Measurements from ENCODE around the gene RPS3.
"Not testable (repeated sequence)": the region's sequence is repeated elsewhere in the genome, so short reads cannot be mapped to it uniquely, and the experiment has no call there.

RPS3 gene

GRCh38 chr11:75374646-75375045 lies 24.7 kb upstream of the RPS3 start (continued):
- TF ChIP-seq ZC3H10 (CRISPR knock-in tag; IDR thresholded peaks at IDR 0.05) (no peak), ZNF70 (CRISPR knock-in tag; IDR thresholded peaks at IDR 0.05) (no peak), CSDC2 (CRISPR knock-in tag; IDR thresholded peaks at IDR 0.05) (no peak), OSR1 (CRISPR knock-in tag; IDR thresholded peaks at IDR 0.05) (no peak), RARB (CRISPR knock-in tag; IDR thresholded peaks at IDR 0.05) (no peak), ZFP3 (CRISPR knock-in tag; IDR thresholded peaks at IDR 0.05) (no peak), BACH2 (CRISPR knock-in tag; IDR thresholded peaks at IDR 0.05; ENCODE audit: borderline replicate concordance) (no peak)
- TF ChIP-seq, protein P1, sequence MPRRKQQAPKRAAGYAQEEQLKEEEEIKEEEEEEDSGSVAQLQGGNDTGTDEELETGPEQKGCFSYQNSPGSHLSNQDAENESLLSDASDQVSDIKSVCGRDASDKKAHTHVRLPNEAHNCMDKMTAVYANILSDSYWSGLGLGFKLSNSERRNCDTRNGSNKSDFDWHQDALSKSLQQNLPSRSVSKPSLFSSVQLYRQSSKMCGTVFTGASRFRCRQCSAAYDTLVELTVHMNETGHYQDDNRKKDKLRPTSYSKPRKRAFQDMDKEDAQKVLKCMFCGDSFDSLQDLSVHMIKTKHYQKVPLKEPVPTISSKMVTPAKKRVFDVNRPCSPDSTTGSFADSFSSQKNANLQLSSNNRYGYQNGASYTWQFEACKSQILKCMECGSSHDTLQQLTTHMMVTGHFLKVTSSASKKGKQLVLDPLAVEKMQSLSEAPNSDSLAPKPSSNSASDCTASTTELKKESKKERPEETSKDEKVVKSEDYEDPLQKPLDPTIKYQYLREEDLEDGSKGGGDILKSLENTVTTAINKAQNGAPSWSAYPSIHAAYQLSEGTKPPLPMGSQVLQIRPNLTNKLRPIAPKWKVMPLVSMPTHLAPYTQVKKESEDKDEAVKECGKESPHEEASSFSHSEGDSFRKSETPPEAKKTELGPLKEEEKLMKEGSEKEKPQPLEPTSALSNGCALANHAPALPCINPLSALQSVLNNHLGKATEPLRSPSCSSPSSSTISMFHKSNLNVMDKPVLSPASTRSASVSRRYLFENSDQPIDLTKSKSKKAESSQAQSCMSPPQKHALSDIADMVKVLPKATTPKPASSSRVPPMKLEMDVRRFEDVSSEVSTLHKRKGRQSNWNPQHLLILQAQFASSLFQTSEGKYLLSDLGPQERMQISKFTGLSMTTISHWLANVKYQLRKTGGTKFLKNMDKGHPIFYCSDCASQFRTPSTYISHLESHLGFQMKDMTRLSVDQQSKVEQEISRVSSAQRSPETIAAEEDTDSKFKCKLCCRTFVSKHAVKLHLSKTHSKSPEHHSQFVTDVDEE (CRISPR knock-in tag; IDR thresholded peaks at IDR 0.05), result no peak

GRCh38 chr11:75375626-75376025 lies 23.7 kb upstream of the RPS3 start:
- TF ChIP-seq ARNTL (CRISPR knock-in tag; IDR thresholded peaks at IDR 0.05; ENCODE audit: borderline replicate concordance, low read depth), result no peak
- TF ChIP-seq, protein P2, sequence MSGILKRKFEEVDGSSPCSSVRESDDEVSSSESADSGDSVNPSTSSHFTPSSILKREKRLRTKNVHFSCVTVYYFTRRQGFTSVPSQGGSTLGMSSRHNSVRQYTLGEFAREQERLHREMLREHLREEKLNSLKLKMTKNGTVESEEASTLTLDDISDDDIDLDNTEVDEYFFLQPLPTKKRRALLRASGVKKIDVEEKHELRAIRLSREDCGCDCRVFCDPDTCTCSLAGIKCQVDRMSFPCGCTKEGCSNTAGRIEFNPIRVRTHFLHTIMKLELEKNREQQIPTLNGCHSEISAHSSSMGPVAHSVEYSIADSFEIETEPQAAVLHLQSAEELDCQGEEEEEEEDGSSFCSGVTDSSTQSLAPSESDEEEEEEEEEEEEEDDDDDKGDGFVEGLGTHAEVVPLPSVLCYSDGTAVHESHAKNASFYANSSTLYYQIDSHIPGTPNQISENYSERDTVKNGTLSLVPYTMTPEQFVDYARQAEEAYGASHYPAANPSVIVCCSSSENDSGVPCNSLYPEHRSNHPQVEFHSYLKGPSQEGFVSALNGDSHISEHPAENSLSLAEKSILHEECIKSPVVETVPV (CRISPR knock-in tag; IDR thresholded peaks at IDR 0.05), result no peak
- TF ChIP-seq, protein P1 (CRISPR knock-in tag; IDR thresholded peaks at IDR 0.05), result no peak
- TF ChIP-seq ESRRG (CRISPR knock-in tag; IDR thresholded peaks at IDR 0.05), result no peak
- no peak for TF ChIP-seq CSDC2 (CRISPR knock-in tag; IDR thresholded peaks at IDR 0.05)
- TF ChIP-seq TCF4 (CRISPR knock-in tag; IDR thresholded peaks at IDR 0.05; ENCODE audit: borderline replicate concordance), result no peak
- no peak for TF ChIP-seq ISL1 (CRISPR knock-in tag; IDR thresholded peaks at IDR 0.05)
- no peak for TF ChIP-seq RARB (CRISPR knock-in tag; IDR thresholded peaks at IDR 0.05)
- TF ChIP-seq, protein P3, sequence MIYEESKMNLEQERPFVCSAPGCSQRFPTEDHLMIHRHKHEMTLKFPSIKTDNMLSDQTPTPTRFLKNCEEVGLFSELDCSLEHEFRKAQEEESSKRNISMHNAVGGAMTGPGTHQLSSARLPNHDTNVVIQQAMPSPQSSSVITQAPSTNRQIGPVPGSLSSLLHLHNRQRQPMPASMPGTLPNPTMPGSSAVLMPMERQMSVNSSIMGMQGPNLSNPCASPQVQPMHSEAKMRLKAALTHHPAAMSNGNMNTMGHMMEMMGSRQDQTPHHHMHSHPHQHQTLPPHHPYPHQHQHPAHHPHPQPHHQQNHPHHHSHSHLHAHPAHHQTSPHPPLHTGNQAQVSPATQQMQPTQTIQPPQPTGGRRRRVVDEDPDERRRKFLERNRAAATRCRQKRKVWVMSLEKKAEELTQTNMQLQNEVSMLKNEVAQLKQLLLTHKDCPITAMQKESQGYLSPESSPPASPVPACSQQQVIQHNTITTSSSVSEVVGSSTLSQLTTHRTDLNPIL (CRISPR knock-in tag; IDR thresholded peaks at IDR 0.05; ENCODE audit: low read depth), result no peak
- TF ChIP-seq TOX (CRISPR knock-in tag; IDR thresholded peaks at IDR 0.05; ENCODE audit: borderline replicate concordance), result no peak
- TF ChIP-seq ZNF565 (CRISPR knock-in tag; conservative IDR thresholded peaks at IDR 0.05; ENCODE audit: low read depth), result no peak
- TF ChIP-seq ZNF70 (CRISPR knock-in tag; IDR thresholded peaks at IDR 0.05), result no peak
- TF ChIP-seq ZFP30 (CRISPR knock-in tag; IDR thresholded peaks at IDR 0.05), result no peak
- no peak for ATAC-seq

- TF ChIP-seq CSDC2 (CRISPR knock-in tag; IDR thresholded peaks at IDR 0.05), result no peak
- no peak for TF ChIP-seq ZFP3 (CRISPR knock-in tag; IDR thresholded peaks at IDR 0.05)
- ATAC-seq, result peak; percentile 34; the same call in 1 of the 3 replicates
These were observed 23.1 kb upstream of the RPS3 start for GRCh38 chr11:75376175-75376574.

DNA sequence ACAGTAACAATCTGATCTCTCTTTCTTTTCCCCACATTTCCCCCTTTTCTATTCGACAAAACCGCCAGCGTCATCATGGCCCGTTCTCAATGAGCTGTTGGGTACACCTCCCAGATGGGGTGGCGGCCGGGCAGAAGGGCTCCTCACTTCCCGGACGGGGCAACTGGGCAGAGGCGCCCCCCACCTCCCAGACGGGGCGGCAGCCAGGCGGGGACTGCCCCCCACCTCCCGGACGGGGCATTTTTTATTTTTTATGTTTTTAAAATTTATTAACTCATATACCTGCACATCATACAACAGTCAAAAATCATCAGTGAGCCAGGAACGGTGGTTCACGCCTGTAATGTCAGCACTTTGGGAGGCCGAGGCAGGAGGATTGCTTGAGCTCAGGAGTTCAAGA lies 20.5 kb upstream of the RPS3 start:
- not testable (repeated sequence) for ATAC-seq

DNA sequence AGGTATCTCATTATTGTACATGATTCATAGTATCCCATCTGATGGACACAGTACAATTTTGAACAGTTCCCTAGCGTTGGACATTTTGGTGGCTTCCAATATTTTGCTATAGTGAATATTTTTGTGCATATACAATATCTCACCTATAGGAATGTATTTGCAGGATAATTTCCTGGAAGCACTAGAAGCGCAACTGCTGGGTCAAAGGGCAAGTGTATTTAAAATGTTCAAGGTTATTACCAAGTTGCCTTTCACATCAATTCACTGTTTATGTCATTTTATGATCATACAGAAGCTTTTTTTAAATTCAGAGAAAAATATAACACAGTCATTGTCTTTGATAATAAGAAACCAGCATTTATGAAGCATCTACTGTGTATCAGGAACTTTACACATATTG lies 19.1 kb upstream of the RPS3 start:
- no peak for TF ChIP-seq PPARA (CRISPR knock-in tag; IDR thresholded peaks at IDR 0.05; ENCODE audit: borderline replicate concordance)
- TF ChIP-seq ZNF565 (CRISPR knock-in tag; conservative IDR thresholded peaks at IDR 0.05; ENCODE audit: low read depth), result no peak
- no peak for TF ChIP-seq OSR1 (CRISPR knock-in tag; IDR thresholded peaks at IDR 0.05)
- no peak for TF ChIP-seq TCF4 (CRISPR knock-in tag; IDR thresholded peaks at IDR 0.05; ENCODE audit: borderline replicate concordance)
- TF ChIP-seq ZFP30 (CRISPR knock-in tag; IDR thresholded peaks at IDR 0.05), result no peak
- TF ChIP-seq, protein P4, sequence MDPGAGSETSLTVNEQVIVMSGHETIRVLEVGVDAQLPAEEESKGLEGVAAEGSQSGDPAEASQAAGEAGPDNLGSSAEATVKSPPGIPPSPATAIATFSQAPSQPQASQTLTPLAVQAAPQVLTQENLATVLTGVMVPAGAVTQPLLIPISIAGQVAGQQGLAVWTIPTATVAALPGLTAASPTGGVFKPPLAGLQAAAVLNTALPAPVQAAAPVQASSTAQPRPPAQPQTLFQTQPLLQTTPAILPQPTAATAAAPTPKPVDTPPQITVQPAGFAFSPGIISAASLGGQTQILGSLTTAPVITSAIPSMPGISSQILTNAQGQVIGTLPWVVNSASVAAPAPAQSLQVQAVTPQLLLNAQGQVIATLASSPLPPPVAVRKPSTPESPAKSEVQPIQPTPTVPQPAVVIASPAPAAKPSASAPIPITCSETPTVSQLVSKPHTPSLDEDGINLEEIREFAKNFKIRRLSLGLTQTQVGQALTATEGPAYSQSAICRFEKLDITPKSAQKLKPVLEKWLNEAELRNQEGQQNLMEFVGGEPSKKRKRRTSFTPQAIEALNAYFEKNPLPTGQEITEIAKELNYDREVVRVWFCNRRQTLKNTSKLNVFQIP (CRISPR knock-in tag; IDR thresholded peaks at IDR 0.05; ENCODE audit: borderline replicate concordance, low read depth), result no peak
- TF ChIP-seq ZNF70 (CRISPR knock-in tag; IDR thresholded peaks at IDR 0.05), result no peak
- TF ChIP-seq, protein P3 (CRISPR knock-in tag; IDR thresholded peaks at IDR 0.05; ENCODE audit: low read depth), result no peak
- no peak for TF ChIP-seq BACH2 (CRISPR knock-in tag; IDR thresholded peaks at IDR 0.05; ENCODE audit: borderline replicate concordance)
- ATAC-seq, result no peak
